Hematopoietic multipotent progenitor cell treated with erythropoietin and hydrocortisone succinate and interleukin-3 and kit ligand, for 17 days (in vitro differentiated cells): ENCODE measurements around the gene WHRN.

Source experiments
- DNase-seq: peaks from one replicate; pipeline ENCODE4 v3.0.0-alpha.2; 2015; ENCODE audit warnings: low spot score

WHRN gene

GRCh38 chr9:114365194-114365593, 140.1 kb downstream of the WHRN start:
- DNase-seq, result no peak

- DNase-seq, result no peak
Observed at GRCh38 chr9:114364134-114365041, 140.9 kb downstream of the WHRN start.

DNA sequence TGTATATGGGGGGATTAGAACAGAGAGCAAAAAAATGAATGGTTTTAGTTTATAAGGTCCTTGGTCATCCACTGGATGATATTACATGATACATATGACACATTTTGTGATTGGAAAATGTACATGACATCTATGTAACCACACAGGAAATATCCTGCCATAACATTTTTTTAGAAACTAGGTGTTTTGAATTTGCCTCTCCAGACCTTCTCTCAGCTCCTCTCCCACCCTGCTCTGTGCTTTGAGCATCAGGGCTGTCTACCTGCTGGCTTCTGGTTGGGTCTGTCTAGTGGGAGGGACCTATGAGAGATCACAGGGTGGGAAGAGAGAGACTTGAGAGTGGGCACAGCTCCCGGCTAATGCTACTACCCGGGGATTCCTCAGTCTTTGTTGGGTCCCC, 141.8 kb downstream of the WHRN start:
- no peak for DNase-seq

GRCh38 chr9:114362394-114362793, 142.9 kb downstream of the WHRN start:
- no peak for DNase-seq

- DNase-seq, result no peak
Observed at GRCh38 chr9:114361542-114361941, 143.7 kb downstream of the WHRN start.

DNA sequence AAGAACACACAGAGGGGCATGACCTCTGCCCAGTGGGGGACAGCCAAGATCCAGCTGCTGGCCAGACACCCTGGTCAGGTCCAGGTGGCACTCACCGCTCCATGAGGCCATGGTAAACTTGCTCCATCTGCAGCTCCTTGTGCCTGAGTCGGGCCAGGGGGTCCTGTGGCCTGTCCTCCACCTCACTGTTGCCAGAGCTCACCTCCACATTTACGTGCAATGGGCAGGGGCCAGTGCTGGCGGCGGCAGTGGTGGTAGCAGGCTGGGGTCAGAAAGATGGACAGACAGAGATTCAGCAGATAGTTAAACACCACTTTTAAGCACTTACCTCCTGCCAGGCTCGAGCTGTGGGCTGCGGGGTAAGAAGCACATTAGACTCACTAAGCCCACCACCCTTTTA, 145.5 kb downstream of the WHRN start:
- DNase-seq, result no peak

- no peak for DNase-seq
Observed at GRCh38 chr9:114357911-114358328, 147.4 kb downstream of the WHRN start.

DNA sequence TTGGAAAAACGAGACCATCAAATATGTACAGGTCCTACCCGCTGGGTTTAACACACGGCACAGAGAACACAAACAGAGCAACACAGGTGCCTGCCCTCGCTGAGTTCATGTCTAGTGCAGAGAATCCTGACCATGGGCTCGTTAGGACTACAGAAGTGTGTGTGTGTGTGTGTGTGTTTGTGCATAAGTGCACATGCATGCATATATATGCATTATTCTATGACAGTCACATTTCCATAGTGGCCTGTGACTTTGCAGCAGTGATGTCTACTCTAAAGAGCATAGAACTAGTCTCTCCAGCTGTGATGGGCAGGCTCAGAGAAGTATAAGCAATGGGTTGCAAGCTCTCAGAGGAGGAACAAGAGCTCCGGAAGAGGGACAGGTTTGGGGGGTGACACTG, 147.9 kb downstream of the WHRN start:
- no peak for DNase-seq

DNA sequence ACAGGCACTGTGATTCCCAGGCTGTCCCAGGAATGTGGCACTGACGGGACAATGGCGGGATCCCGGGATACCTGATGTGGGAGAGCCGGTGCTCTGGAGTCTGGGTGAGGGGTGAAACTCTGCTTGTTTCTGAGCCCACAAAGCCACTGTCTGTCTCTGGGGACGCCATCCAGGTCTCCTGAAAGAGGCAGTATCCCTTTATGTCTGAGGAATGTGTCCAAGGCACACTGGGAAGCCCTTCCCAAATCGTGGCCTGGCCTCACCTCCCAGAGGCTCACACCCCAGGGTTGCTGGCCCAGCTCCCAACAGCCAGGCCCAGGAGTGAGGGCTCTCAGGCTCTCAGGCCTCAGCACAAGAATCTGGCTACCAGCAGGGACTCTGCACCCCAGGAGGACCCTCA, 148.5 kb downstream of the WHRN start:
- no peak for DNase-seq

- no peak for DNase-seq
Observed at GRCh38 chr9:114355821-114356220, 149.5 kb downstream of the WHRN start.
